Progenitor cell of endocrine pancreas (in vitro differentiated cells): ENCODE data around the gene MAN2A1. TPM values are rescaled to one million over a fixed set of nuclear protein-coding genes. Genes with fewer than 3 reads are reported as not detected.
"Not testable (repeated sequence)": the region's sequence is repeated elsewhere in the genome, so short reads cannot be mapped to it uniquely, and the experiment has no call there.

Experiments
- DNase-seq: peaks from one replicate; pipeline ENCODE4 v3.0.0; 2021; ENCODE audit warnings: low spot score; ENCODE audit not compliant: unreplicated experiment
- H3K27ac Mint-ChIP-seq: 2 replicates; pipeline ENCODE4 v1.8.0; 2021; ENCODE audit warnings: mild to moderate bottlenecking, moderate library complexity, mixed read lengths
- H3K27me3 Mint-ChIP-seq: 2 replicates; pipeline ENCODE4 v1.8.0; 2021; ENCODE audit warnings: mixed read lengths
- H3K36me3 Mint-ChIP-seq: 2 replicates; pipeline ENCODE4 v1.8.0; 2022; ENCODE audit warnings: mixed read lengths; ENCODE audit not compliant: insufficient read depth
- H3K4me1 Mint-ChIP-seq: 2 replicates; pipeline ENCODE4 v1.8.0; 2021; ENCODE audit warnings: low read depth, mixed read lengths
- H3K4me3 Mint-ChIP-seq: 2 replicates; pipeline ENCODE4 v1.8.0; 2021; ENCODE audit warnings: low read depth, mild to moderate bottlenecking, moderate library complexity, mixed read lengths
- H3K9me3 Mint-ChIP-seq: 2 replicates; pipeline ENCODE4 v1.8.0; 2021; ENCODE audit warnings: low read depth, mixed read lengths
- CTCF ChIP-seq: fragments of 200-600 bp; sonication (generic); IDR thresholded peaks from one replicate; pipeline ENCODE4 v1.5.0; 2021; ENCODE audit warnings: antibody characterized with exemption, mild to moderate bottlenecking; ENCODE audit not compliant: unreplicated experiment
- total RNA-seq: library from RNA; stranded (reverse); gene quantifications from 2 replicates; pipeline ENCODE4 v1.2.1, GENCODE V29; 2021

Gene MAN2A1
- total RNA-seq, 1 donor from 2014 or later = 41.9 TPM

DNA sequence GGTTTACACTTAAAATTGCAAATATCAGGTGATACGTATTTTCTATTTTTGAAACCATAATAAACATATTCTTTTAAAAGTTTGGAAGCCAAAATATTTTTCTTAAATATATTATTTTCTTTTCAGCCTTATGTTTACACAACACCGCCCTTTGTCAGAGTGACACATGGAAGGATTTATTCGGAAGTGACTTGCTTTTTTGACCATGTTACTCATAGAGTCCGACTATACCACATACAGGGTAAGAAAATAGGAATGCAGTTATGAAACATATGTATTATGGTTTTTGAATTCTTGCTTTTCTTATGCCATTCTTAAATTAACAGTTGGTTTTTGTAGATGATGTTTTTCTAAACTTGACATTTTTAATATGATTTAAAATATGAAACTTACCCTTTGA lies 133.9 kb downstream of the MAN2A1 start:
- TF ChIP-seq CTCF = no peak
- Mint-ChIP-seq H3K36me3 (peaks cover 21% of the 10 kb centered on the region), H3K27me3 (no peaks in the 10 kb centered on the region), H3K9me3 (no peaks in the 10 kb centered on the region), H3K27ac (no peak overlapping the region), H3K4me3 (no peak overlapping the region), H3K4me1 (no peaks in the 10 kb centered on the region)
- DNase-seq = no peak

GRCh38 chr5:109825450-109825849 lies 135.7 kb downstream of the MAN2A1 start:
- H3K4me1 Mint-ChIP-seq = no peaks in the 10 kb centered on the region
- no peak overlapping the region for H3K27ac Mint-ChIP-seq
- H3K27me3 Mint-ChIP-seq = no peaks in the 10 kb centered on the region
- DNase-seq = no peak
- peaks cover 14% of the 10 kb centered on the region for H3K36me3 Mint-ChIP-seq
- TF ChIP-seq CTCF = no peak
- no peak overlapping the region for H3K4me3 Mint-ChIP-seq
- no peaks in the 10 kb centered on the region for H3K9me3 Mint-ChIP-seq

DNA sequence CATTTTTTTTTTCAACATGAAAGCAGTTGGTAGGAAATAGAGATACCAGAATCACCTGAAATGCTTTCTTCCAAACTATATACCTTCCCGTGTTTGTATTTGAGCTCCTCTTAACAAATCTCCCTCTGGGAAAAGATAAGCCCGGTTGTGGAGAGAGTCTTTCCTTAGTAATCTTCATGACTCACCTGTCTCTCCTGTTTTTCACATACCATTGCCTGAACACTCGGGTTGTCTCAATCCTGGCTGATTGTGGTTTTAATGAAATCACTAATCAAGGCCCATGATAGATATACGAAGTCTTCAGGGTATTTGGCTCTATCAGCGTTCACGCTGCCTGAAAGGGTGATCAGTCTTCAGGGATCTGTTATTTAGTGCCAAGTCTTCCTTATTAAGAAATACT lies 136.7 kb downstream of the MAN2A1 start:
- H3K27ac Mint-ChIP-seq = no peak overlapping the region
- peaks cover 17% of the 10 kb centered on the region for H3K36me3 Mint-ChIP-seq
- no peak overlapping the region for H3K4me3 Mint-ChIP-seq
- H3K9me3 Mint-ChIP-seq = no peaks in the 10 kb centered on the region
- no peak for TF ChIP-seq CTCF
- H3K27me3 Mint-ChIP-seq = no peaks in the 10 kb centered on the region
- no peak for DNase-seq
- peaks cover 2% of the 10 kb centered on the region for H3K4me1 Mint-ChIP-seq

- no peak overlapping the region for H3K27ac Mint-ChIP-seq
- H3K27me3 Mint-ChIP-seq = no peaks in the 10 kb centered on the region
- peaks cover 29% of the 10 kb centered on the region for H3K36me3 Mint-ChIP-seq
- H3K9me3 Mint-ChIP-seq = peaks cover 4% of the 10 kb centered on the region
- H3K4me3 Mint-ChIP-seq = no peak overlapping the region
- peaks cover 5% of the 10 kb centered on the region for H3K4me1 Mint-ChIP-seq
- TF ChIP-seq CTCF = no peak
- no peak for DNase-seq
Observed at GRCh38 chr5:109829331-109829730, 139.6 kb downstream of the MAN2A1 start.

- no peak for TF ChIP-seq CTCF
- Mint-ChIP-seq H3K4me1 (peaks cover 9% of the 10 kb centered on the region), H3K27ac (no peak overlapping the region), H3K27me3 (no peaks in the 10 kb centered on the region), H3K4me3 (no peak overlapping the region), H3K36me3 (peaks cover 29% of the 10 kb centered on the region), H3K9me3 (peaks cover 4% of the 10 kb centered on the region)
- DNase-seq = no peak
Observed at GRCh38 chr5:109830955-109831502, 141.3 kb downstream of the MAN2A1 start.

GRCh38 chr5:109832207-109833188 lies 142.8 kb downstream of the MAN2A1 start:
- not testable (repeated sequence) for DNase-seq, H3K4me3 Mint-ChIP-seq, H3K27me3 Mint-ChIP-seq, H3K27ac Mint-ChIP-seq, H3K9me3 Mint-ChIP-seq
- Mint-ChIP-seq H3K36me3 (peaks cover 25% of the 10 kb centered on the region), H3K4me1 (peaks cover 12% of the 10 kb centered on the region)
